ENCODE results near the gene SPATA25.

Gene SPATA25

DNA sequence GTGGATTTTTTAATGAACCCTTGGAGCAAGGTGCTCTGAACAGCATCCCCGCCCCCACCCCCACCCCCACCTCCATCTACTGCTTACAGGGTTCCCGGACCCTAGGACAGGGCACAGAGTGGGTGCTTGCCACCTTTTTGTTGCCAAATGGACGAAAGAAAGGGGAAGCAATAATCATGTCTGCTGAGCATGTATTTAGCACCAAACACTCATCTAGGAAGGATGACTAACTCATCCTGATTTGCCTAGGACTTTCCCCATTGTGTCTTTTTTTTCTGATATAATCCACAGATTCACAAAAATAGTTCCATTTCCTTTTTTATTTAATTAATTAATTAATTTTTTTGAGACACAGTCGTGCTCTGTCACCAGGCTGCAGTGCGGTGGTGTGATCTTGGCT, 25.7 kb upstream of the SPATA25 start:
- Histone ChIP-seq H3K36me3 (ENCODE audit: control insufficient read depth, insufficient read depth, low read length) (peaks cover 9% of the 10 kb centered on the region), H3K4me3 (ENCODE audit: insufficient read depth, low read depth, low read length) (no peak overlapping the region), H3K9me3 (ENCODE audit: control insufficient read depth, low read length) (no peaks in the 10 kb centered on the region), H3K4me1 (ENCODE audit: control insufficient read depth, insufficient read depth, low read length) (peaks cover 13% of the 10 kb centered on the region), H3K27ac (ENCODE audit: insufficient read depth, low read depth, low read length, poor library complexity, severe bottlenecking) (no peak overlapping the region), H3K27me3 (ENCODE audit: control insufficient read depth, insufficient read depth, low read length, poor library complexity, severe bottlenecking) (no peaks in the 10 kb centered on the region)
- 86 to 91% methylated on average over 4 to 5 of the region's 5 CpGs for WGBS, 2 experiments

DNA sequence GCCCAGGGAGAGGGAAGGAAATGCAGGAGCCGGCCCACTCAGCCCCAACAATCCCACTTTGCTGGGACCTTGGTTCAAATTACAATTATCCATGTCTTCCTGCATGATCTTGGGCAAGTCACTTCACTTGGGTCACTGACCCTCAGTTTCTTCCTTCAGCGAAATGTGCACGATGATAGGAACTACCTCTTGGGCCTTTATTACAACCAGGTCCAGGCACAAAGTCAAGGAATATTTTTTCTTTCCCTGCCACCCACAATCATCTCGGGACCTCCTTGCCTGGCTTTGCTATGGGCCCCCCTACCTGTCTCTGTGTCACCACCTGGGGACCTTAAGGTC, 24.9 kb upstream of the SPATA25 start:
- Histone ChIP-seq H3K36me3 (ENCODE audit: control insufficient read depth, insufficient read depth, low read length) (peaks cover 16% of the 10 kb centered on the region), H3K4me1 (ENCODE audit: control insufficient read depth, insufficient read depth, low read length) (peaks cover 13% of the 10 kb centered on the region), H3K4me3 (ENCODE audit: insufficient read depth, low read depth, low read length) (peak overlapping the region; percentile 69), H3K27me3 (ENCODE audit: control insufficient read depth, insufficient read depth, low read length, poor library complexity, severe bottlenecking) (no peaks in the 10 kb centered on the region), H3K27ac (ENCODE audit: insufficient read depth, low read depth, low read length, poor library complexity, severe bottlenecking) (no peak overlapping the region), H3K9me3 (ENCODE audit: control insufficient read depth, low read length) (no peaks in the 10 kb centered on the region)
- 39 to 41% methylated on average over 4 of the region's 4 CpGs for WGBS, 2 experiments

DNA sequence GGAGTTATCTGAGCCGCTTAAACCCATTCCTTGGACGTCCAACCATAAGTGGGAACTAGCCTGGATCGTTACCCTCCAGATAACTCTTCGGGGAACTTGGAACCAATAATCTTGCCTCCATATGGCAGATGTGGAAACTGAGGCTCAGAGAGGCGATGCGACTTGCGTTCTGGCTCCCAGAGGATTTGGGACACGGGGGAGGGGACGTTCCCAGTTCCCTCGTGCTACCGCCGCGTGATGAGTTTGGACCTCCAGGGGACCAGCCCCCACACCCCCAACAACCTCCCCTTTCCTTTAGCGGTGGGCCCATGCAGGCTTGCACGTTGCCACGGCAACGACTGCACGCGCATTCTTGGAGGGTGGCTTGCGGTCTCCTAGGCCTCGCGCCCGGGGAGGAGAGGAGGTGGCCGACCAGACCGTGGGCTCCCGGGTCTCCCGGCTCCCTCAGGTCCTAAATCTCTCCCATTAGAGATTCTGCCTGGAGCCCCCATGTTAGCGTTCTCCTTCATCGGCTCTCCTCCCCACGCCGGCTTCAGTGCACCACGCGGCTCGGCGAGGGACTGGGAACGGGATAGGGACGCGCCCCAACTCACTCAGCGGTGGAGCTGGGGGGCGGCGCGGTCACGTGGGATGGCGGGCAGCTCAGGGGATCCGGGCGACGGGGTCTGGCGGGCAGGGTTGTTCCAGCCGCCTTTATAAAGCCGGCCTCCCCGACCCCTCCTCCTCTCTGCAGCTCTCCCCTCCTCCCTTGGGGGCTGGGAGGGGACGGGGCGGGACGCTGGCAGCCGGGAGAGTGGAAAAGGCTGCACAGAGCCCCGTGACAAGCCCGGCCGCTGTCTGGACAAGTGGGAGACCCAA, 24.3 kb upstream of the SPATA25 start, which contains the start of gene PLTP:
TSS of gene PLTP (minus strand) at position 670 of the 858 bp plus-strand sequence. CDS start 703 bp downstream, outside the sequence.
- 1% methylated on average over 58 of the region's 58 CpGs for WGBS, 2 experiments
- H3K4me3 ChIP-seq (ENCODE audit: insufficient read depth, low read depth, low read length): peak within 1 kb of the TSS; percentile 69
- H3K27me3 ChIP-seq (ENCODE audit: control insufficient read depth, insufficient read depth, low read length, poor library complexity, severe bottlenecking): no peaks in the 10 kb centered on the region
- no peaks in the 10 kb centered on the region for H3K9me3 ChIP-seq (ENCODE audit: control insufficient read depth, low read length)
- H3K27ac ChIP-seq (ENCODE audit: insufficient read depth, low read depth, low read length, poor library complexity, severe bottlenecking): peak within 1 kb of the TSS; percentile 96
- H3K36me3 ChIP-seq (ENCODE audit: control insufficient read depth, insufficient read depth, low read length): peaks cover 17% of the 10 kb centered on the region
- H3K4me1 ChIP-seq (ENCODE audit: control insufficient read depth, insufficient read depth, low read length): peaks cover 13% of the 10 kb centered on the region

DNA sequence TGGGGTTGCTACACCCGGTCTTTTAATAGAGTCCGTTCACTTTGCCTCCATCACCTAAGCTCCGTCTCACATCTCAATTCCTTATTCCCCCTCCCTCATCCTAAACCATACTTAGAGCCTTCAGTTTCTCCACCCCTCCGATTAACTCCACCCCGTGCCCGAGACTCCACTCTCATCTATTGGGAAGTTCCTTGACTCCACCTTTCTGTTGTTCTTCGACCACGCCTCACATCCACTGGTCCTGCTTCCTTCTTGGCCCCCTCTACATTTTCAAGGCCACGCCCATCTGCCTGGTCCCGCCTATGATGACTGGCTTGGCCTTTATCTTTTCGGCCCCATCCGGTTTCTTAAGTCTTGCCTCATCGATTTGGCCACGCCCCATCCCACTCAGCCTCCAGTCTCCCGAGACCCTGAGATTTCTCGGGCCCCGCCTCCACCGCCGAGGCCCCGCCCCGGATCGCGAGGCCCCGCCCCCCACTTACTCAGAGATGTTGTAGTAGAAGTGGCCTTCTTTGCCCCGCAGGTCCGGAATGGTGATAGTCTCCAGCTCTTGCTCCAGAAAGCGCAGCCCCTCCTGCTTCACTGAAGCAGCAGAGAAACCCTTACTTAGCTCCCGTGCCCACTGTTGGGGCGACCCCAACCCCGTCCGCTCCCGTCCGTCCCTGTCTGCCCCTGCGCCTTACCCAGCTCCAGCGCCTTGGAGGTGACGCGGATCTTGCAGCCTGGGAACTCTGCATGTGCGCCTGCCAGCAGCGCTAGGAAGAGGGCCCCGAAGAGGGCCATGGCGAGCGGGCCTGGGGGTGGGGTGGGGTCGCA, 23.5 kb upstream of the SPATA25 start:
- H3K27me3 ChIP-seq (ENCODE audit: control insufficient read depth, insufficient read depth, low read length, poor library complexity, severe bottlenecking): no peaks in the 10 kb centered on the region
- peaks cover 23% of the 10 kb centered on the region for H3K36me3 ChIP-seq (ENCODE audit: control insufficient read depth, insufficient read depth, low read length)
- peak overlapping the region; percentile 69 for H3K4me3 ChIP-seq (ENCODE audit: insufficient read depth, low read depth, low read length)
- H3K27ac ChIP-seq (ENCODE audit: insufficient read depth, low read depth, low read length, poor library complexity, severe bottlenecking): peak overlapping the region; percentile 96
- peaks cover 13% of the 10 kb centered on the region for H3K4me1 ChIP-seq (ENCODE audit: control insufficient read depth, insufficient read depth, low read length)
- H3K9me3 ChIP-seq (ENCODE audit: control insufficient read depth, low read length): no peaks in the 10 kb centered on the region
- 2 to 3% methylated on average over 43 of the region's 43 CpGs for WGBS, 2 experiments

DNA sequence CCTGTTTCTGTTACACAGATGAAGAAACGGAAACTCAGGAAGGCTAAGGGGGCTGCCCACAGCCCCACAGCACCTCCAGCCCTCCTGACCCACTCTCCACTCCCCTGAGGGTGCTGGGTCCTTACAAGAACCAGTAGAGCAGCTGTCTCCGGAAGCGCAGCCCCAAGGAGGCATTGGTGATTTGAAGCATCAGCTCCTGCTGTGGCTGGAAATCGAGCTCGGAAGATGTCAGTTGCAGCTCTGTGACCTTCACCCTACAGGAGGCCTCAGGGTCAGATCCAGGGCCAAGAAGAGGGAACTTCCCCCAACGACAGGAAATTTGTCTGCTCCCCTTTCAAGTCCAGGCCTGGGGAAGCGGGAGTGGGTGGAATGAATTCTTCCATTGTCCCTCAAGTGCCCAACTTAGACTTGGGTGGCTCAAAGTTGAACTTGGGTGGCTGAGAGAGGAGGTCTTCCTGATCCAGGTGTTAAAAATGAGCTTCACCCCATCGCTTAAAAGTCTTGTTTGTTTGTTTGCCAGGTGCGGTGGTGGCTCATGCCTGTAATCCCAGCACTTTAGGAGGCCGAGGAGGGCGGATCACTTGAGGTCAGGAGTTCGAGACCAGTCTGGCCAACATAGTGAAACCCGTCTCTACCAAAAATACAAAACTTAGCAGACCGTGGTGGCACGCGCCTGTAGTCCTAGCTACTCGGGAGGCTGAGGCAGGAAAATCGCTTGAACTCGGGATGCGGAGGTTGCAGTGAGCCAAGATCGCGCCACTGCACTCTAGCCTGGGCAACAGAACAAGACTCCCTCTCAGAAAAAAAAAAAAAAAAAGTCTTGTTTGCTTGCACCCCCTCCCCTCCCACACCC, 22.6 kb upstream of the SPATA25 start:
- no peaks in the 10 kb centered on the region for H3K27me3 ChIP-seq (ENCODE audit: control insufficient read depth, insufficient read depth, low read length, poor library complexity, severe bottlenecking)
- WGBS, 2 experiments: 88% methylated on average over 21 to 22 of the region's 22 CpGs
- H3K36me3 ChIP-seq (ENCODE audit: control insufficient read depth, insufficient read depth, low read length): peaks cover 31% of the 10 kb centered on the region
- no peaks in the 10 kb centered on the region for H3K9me3 ChIP-seq (ENCODE audit: control insufficient read depth, low read length)
- peaks cover 13% of the 10 kb centered on the region for H3K4me1 ChIP-seq (ENCODE audit: control insufficient read depth, insufficient read depth, low read length)
- H3K27ac ChIP-seq (ENCODE audit: insufficient read depth, low read depth, low read length, poor library complexity, severe bottlenecking): no peak overlapping the region
- peak overlapping the region; percentile 69 for H3K4me3 ChIP-seq (ENCODE audit: insufficient read depth, low read depth, low read length)

DNA sequence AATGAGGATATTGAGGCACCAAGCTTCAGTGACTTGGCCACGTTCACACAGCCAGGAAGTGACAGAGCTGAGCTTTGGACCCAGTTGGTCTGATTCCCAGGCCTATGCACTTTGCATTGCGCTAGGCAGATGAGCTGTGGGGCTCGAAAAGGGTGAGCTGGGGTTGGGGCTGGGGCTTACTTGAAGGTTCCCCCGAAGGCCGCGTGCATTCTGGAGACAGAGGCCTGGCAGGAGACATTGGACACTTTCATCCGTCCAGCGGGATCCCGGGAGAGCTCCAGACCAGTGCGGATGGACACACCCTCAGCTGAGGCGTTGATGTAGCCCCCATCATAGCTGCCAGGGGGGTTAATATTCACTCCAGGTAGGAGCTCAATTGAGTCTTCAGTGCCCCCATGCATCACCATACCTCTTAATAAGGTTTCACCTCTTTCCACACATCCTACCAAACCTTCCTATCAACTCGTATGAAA, 21.9 kb upstream of the SPATA25 start:
- H3K27me3 ChIP-seq (ENCODE audit: control insufficient read depth, insufficient read depth, low read length, poor library complexity, severe bottlenecking): no peaks in the 10 kb centered on the region
- no peak overlapping the region for H3K27ac ChIP-seq (ENCODE audit: insufficient read depth, low read depth, low read length, poor library complexity, severe bottlenecking)
- H3K4me1 ChIP-seq (ENCODE audit: control insufficient read depth, insufficient read depth, low read length): peaks cover 13% of the 10 kb centered on the region
- H3K4me3 ChIP-seq (ENCODE audit: insufficient read depth, low read depth, low read length): no peak overlapping the region
- WGBS, 2 experiments: 93 to 96% methylated on average over 12 of the region's 12 CpGs
- H3K9me3 ChIP-seq (ENCODE audit: control insufficient read depth, low read length): no peaks in the 10 kb centered on the region
- peaks cover 38% of the 10 kb centered on the region for H3K36me3 ChIP-seq (ENCODE audit: control insufficient read depth, insufficient read depth, low read length)

DNA sequence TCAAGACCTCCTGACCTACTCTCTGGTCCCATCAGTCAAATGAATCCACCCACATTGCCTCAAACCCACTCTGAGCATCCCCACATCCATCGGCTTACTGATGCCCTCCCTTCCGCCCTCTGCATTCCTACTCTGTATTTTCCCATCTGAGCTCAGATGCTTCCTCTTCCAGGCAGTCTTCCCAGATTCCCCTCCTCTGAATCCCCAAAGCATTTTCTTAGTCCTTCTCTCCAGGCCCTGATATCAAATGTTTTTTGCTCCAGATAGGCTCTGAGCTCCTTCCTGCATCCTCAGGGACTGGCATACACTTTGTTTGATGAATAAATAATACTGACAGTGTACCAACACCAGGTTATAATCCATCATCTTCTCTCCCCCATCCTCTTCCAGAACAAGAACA, 20.7 kb upstream of the SPATA25 start:
- Histone ChIP-seq H3K27ac (ENCODE audit: insufficient read depth, low read depth, low read length, poor library complexity, severe bottlenecking) (no peak overlapping the region), H3K36me3 (ENCODE audit: control insufficient read depth, insufficient read depth, low read length) (peaks cover 40% of the 10 kb centered on the region), H3K9me3 (ENCODE audit: control insufficient read depth, low read length) (no peaks in the 10 kb centered on the region), H3K4me3 (ENCODE audit: insufficient read depth, low read depth, low read length) (no peak overlapping the region), H3K4me1 (ENCODE audit: control insufficient read depth, insufficient read depth, low read length) (peaks cover 13% of the 10 kb centered on the region), H3K27me3 (ENCODE audit: control insufficient read depth, insufficient read depth, low read length, poor library complexity, severe bottlenecking) (no peaks in the 10 kb centered on the region)
- WGBS, 2 experiments: 97% methylated on average over 2 of the region's 2 CpGs

DNA sequence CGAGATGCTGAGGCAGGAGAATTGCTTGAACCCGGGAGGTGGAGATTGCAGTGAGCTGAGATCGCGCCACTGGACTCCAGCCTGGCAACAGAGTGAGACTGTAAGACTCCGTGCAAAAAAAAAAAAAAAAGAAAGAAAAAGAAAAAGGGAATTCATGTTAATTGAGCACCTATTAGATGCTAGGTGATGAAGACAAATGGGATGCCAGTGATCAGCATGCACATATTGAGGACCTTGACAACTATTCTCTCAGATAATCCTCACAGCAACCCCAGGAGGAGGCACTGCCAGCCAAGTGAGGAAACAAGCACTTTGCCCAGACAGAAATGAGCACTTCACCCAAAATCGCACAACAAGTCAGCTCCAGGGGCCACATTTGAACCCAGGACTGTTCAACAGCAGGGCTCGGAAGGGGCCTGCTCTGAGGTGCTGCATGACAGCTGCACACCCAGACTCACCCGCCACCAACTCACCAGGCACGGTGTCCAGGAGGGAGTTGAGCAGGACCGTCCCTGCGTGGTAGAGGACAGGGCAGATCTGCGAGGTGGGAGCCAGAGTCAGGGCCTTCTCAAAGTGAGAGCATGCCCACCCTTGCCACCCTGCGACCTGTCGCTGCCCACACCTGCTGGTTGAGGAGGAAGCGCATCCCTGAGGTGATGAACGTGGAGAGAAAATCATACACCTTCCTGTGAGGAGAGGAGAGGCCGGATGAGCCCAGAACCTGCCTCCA, 20.0 kb upstream of the SPATA25 start:
- Histone ChIP-seq H3K9me3 (ENCODE audit: control insufficient read depth, low read length) (no peaks in the 10 kb centered on the region), H3K4me3 (ENCODE audit: insufficient read depth, low read depth, low read length) (no peak overlapping the region), H3K27me3 (ENCODE audit: control insufficient read depth, insufficient read depth, low read length, poor library complexity, severe bottlenecking) (no peaks in the 10 kb centered on the region), H3K27ac (ENCODE audit: insufficient read depth, low read depth, low read length, poor library complexity, severe bottlenecking) (no peak overlapping the region), H3K4me1 (ENCODE audit: control insufficient read depth, insufficient read depth, low read length) (peaks cover 10% of the 10 kb centered on the region), H3K36me3 (ENCODE audit: control insufficient read depth, insufficient read depth, low read length) (peaks cover 43% of the 10 kb centered on the region)
- WGBS, 2 experiments: 94 to 95% methylated on average over 17 of the region's 17 CpGs

DNA sequence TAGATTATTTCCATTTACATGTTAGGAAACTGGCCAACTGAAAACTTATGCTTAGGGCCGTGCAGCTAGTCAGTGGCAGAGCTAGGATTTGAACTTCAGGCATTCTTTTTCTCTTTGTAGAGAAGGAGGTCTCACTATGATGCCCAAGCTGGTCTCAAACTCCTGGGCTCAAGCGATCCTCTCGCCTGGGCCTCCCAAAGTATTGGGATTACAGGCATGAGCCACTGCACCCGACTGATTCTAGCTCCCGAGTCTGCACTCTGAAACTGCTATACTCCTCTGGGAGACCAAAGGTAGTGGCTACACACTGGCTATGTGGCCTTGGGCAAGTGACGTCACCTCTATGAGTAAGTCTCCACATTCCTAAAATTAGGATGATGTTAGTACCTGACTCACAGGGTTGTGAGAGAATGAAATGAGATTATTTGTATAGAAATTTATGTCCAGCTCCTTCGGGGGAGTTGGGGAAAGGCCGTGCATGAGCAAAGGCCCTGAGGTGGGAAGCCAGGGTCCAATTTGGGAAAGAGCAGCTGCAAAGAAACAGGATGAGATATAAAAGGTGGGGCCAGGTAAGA, 18.2 kb upstream of the SPATA25 start:
- no peak overlapping the region for H3K4me3 ChIP-seq (ENCODE audit: insufficient read depth, low read depth, low read length)
- no peaks in the 10 kb centered on the region for H3K27me3 ChIP-seq (ENCODE audit: control insufficient read depth, insufficient read depth, low read length, poor library complexity, severe bottlenecking)
- H3K27ac ChIP-seq (ENCODE audit: insufficient read depth, low read depth, low read length, poor library complexity, severe bottlenecking): no peak overlapping the region
- H3K4me1 ChIP-seq (ENCODE audit: control insufficient read depth, insufficient read depth, low read length): peaks cover 7% of the 10 kb centered on the region
- H3K36me3 ChIP-seq (ENCODE audit: control insufficient read depth, insufficient read depth, low read length): peaks cover 59% of the 10 kb centered on the region
- WGBS, 2 experiments: 94% methylated on average over 8 of the region's 8 CpGs
- H3K9me3 ChIP-seq (ENCODE audit: control insufficient read depth, low read length): no peaks in the 10 kb centered on the region
